HG03060 (cell line): Measurements from ENCODE around the gene CDH16.
"Not testable (repeated sequence)": the region's sequence is repeated elsewhere in the genome, so short reads cannot be mapped to it uniquely, and the experiment has no call there.

Source experiments
- ATAC-seq: cut with Tn5 transposase; IDR thresholded peaks from one replicate; pipeline ENCODE4 v1.9.1; 2021; ENCODE audit warnings: low read depth, moderate number of reproducible peaks; ENCODE audit not compliant: unreplicated experiment

Gene CDH16

DNA sequence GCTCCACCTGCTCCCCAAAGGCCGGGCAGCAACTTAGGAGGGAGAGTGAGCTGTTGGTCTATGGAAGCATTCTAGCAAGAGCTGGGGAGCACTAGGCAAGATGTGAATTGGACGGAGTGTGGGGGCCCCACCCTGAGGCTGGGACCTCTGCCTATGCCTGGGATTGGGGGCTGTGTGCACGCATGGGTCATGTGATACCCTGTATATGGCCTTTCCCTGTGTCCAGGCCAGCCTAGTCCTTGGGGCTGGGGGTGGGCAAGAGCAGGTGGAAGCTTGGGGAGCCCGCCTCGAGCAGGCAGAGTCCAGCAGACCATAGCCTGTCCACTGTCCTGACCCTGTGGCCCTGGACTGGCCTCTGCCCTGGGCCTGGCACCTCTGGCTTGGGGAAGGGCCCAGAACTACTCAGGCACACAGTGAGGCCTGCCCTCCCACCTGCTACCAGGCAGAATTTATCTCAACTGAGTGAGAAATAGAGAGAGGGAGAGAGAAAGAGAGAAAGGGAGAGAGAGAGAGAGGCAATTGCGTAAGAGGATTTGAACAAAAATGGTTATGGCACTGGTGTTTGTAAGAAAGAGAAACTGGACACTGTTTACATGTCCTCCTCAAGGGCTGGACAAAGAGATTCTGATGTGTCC lies 19.3 kb downstream of the CDH16 start:
- no peak for ATAC-seq

DNA sequence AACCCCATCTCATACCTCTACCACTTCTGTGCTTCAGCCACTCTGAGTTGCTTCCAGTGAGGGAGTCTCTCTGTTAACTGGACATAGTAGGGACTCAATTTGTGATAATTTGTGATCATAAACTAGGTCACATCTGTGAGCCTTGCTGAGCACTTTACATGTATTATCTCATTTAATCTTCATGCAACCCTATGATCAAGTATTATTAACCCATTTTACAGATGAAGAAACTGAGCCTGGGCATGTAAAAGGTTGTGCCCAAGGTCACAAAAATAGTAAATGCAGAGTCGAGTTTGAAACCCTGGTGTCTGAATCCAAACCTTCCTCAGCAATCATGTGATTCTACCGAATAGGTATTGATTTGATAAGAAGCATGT lies 19.8 kb downstream of the CDH16 start:
- no peak for ATAC-seq

DNA sequence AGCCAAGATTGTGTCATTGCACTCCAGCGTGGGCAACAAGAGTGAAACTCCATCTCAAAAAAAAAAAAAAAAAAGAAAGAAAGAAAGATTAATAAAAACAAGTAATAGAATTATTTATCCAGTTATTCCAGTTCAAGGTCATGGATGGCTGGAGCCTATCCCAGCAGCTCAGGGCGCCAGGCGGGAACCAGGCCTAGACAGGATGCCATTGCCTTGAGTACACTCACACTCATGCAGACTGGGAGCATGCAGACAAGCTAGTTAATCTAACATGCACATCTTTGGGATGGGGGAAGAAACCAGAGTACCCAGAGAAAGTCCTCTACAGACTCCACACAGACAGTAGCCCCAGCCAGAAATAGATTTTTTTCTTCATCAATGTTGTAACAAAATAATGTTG lies 20.5 kb downstream of the CDH16 start:
- ATAC-seq = no peak

- not testable (repeated sequence) for ATAC-seq
Measured at GRCh38 chr16:66896682-66897081, 22.0 kb downstream of the CDH16 start.

GRCh38 chr16:66895999-66896398 lies 22.7 kb downstream of the CDH16 start:
- ATAC-seq = no peak

GRCh38 chr16:66895689-66895979 lies 23.1 kb downstream of the CDH16 start:
- ATAC-seq = no peak

DNA sequence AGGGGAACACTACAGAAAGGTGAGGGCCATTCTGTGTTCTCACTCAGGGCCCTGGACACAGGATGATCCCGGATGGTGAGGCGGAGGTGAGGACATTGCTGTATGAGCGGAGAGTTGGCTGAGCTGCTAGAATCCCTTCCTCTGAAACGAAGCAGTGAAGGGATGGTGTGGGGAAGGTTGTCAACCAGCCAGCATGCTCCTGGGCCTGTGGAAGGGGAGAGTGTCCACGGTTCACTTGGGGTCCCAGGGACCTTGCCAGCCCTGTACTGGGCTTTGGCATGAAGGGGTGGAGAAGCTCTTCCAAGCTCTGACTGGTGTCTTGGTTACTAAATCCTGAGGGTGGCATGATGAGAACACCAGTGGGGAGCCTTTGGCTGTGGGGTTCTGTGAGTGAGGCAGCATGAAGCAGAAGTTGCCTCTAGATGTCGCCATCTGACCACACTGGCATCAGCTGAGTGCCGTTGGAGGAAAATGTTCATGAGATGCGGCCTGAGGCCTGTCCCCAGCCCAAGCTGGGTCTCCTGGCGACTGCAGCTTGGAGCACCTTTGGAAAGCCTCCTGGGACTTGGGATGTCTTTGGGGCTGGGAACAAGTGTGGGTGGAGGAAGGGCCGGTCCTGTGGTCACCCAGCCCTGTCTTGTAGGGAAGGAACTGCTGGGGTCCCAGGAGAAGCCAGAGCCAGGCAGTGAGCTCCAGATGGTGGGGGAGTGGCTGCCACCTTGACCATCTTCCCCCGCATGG lies 23.6 kb downstream of the CDH16 start:
- no peak for ATAC-seq

- no peak for ATAC-seq
Measured at GRCh38 chr16:66894055-66894454, 24.6 kb downstream of the CDH16 start.

GRCh38 chr16:66891797-66892196 lies 26.9 kb downstream of the CDH16 start:
- ATAC-seq = no peak

DNA sequence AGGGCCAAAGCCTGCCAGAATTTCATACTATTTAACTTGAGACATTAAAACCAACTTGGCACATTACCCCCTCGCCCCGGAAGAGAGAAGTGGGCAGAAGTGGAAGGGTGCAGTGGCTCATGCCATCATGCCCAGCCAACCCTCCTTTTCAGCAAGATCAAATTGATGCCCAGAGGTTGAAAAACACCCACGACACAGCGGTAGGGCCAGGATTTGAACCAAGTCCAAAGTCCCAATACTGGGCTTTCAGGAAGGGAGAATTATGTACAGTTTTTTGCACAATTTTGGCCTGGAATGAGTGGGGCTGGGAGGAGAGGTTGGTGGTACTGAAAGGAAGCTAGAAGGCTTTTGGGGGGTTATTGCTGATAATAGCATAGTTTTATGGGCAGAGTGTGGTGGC lies 27.3 kb downstream of the CDH16 start:
- no peak for ATAC-seq

DNA sequence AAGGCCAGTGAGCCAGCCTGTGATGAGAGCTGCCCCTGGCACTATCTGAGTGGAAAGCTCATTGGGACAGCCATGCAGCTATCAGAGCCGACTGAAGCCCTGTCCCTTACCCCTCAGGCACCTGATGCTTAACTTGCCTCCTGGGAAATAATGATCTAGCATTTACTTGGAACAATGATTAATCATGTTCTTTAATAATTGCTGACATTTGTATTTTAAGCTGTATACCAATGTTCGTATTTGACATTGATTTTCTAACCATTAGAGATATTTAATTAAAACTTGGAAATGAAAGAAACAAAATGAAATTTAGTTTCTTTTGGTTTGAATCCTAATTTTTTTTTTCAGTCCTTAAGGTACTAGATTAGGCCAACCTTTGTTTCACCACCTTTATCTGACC lies 27.9 kb downstream of the CDH16 start:
- ATAC-seq = no peak

DNA sequence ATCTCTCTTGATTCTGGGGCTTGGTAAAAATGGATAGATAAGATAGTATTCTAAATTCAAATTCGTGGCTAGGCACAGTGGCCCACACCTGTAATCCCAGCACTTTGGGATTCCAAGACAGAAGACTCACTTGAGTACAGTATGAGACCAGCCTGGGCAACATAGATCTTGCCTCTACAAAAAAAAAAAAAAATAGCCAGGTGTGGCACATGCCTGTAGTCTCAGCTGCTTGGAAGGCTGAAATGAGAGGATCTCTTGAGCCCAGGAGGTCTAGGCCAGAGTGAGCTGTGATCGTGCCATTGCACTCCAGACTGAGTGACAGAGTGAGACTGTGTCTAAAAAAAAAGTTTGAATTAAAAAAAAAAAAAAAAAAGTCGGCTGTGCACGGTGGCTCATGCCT lies 29.1 kb downstream of the CDH16 start:
- ATAC-seq = no peak

- ATAC-seq = no peak
Measured at GRCh38 chr16:66888647-66889615, 29.8 kb downstream of the CDH16 start.

DNA sequence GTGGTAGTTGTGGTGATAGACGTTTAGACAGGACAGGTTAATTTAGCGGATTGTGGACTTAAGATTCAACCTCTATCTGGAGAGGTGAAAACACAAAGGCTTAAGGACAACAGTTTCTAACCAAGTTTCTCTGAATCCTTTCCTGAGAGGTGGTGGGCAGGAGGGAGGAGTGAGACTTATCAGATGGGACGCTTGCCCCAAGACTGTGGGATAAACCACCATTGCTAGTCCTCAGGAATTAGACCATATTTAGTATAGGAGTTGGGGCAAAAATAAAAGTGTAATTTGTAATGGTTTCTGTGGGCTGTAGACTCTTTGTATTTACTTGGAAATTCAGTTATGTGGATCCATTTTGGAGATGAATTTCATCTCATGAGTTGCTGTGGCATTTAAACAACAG lies 31.8 kb downstream of the CDH16 start:
- no peak for ATAC-seq

- no peak for ATAC-seq
Measured at GRCh38 chr16:66886321-66886720, 32.4 kb downstream of the CDH16 start.

DNA sequence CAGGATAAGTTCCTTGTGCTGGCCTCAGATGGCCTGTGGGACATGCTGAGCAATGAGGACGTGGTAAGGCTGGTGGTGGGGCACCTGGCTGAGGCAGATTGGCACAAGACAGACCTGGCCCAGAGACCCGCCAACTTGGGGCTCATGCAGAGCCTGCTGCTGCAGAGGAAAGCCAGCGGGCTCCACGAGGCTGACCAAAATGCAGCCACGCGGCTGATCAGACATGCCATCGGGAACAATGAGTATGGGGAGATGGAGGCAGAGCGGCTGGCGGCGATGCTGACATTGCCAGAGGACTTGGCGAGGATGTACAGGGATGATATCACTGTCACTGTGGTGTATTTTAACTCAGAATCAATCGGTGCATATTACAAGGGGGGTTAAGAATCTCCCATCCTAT lies 33.2 kb downstream of the CDH16 start:
- ATAC-seq = no peak

- no peak for ATAC-seq
Measured at GRCh38 chr16:66882702-66883101, 36.0 kb downstream of the CDH16 start.

DNA sequence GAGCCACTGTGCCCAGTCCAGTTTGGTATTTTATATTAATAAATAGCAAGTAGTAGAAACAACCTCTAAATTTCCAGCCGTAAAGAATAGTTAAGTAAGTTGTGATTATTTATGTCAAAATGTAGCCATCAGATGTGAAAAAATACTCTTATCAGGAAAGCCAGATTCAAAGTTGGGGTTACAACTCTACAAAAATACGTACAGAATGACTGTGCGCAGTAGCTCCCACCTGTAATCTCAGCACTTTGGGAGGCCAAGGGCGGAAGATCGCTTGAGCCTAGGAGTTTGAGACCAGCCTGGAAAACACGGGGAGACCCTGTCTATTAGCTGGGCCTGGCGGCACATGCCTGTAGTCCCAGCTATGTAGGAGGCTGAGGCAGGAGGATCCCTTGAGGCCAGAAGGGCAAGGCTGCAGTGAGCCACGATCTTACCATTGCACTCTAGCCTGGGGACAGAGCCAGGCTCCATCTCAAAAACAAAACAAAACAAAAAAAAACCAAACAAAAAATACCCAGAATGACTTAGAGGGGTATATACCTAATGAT lies 36.6 kb downstream of the CDH16 start:
- no peak for ATAC-seq

GRCh38 chr16:66881560-66881959 lies 37.1 kb downstream of the CDH16 start:
- no peak for ATAC-seq

GRCh38 chr16:66881014-66881417 lies 37.7 kb downstream of the CDH16 start:
- no peak for ATAC-seq
